GM19372 (cell line): Measurements from ENCODE around the gene PCDH9.

Source experiments
- ATAC-seq: cut with Tn5 transposase; IDR thresholded peaks from one replicate; pipeline ENCODE4 v1.9.1; 2021; ENCODE audit warnings: mild to moderate bottlenecking, low read depth, moderate library complexity; ENCODE audit not compliant: unreplicated experiment

Gene PCDH9

DNA sequence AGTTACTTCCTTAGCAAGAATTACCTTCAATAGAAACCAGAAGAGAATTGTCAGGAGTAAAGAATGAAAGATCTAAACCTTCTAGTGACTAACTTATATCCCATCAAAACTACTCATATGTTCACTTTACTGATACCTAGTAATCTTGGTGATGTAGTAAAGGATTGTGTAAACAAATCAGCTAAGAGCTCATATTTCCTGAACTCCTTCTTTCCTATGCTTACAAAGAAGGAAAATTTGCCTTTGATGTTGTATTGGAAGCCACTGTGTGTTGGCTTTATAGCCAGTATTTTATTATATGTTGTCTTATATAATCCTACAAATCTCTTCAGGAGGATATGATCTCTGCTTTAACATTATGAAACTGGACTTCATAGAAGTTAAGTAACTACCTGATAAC lies 671.0 kb downstream of the PCDH9 start:
- no peak for ATAC-seq

GRCh38 chr13:66558506-66558905 lies 671.6 kb downstream of the PCDH9 start:
- ATAC-seq = no peak

DNA sequence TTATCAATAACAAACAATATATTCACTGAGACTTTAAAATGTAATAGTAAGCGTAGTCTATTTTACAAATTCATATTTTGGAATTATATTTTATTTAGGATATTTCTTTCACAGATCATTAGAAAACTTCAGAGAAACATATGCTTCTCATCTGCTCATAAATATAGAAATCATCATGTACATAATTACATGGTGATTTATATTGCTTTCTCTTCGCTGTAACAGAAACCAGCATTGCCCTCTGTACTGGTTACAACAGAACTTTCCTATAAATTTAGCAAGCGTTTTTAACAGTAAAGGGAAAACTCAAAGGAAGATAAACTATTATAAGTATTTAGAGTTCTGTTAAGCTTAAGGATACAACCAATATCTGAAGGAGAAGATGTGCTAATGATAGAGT lies 672.8 kb downstream of the PCDH9 start:
- no peak for ATAC-seq

DNA sequence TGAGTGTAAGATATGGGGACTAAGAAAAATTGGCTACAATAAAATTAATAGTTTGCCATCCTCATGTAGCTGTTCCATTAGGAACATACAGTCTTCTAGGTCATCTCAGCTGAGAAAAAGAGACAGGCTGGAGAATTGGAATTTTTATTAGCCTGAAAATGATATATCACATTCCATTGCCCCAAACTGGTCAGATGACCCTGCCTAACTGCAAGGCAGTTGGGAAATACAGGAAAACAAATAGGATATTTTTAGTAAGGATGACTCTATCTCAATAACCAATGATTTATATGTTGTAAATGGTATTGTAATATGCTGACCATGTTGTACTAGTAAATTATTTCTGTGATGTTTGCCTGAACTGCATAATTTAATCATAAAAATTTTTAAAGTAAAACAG lies 673.8 kb downstream of the PCDH9 start:
- no peak for ATAC-seq

- no peak for ATAC-seq
Measured at GRCh38 chr13:66553391-66553790, 676.7 kb downstream of the PCDH9 start.

DNA sequence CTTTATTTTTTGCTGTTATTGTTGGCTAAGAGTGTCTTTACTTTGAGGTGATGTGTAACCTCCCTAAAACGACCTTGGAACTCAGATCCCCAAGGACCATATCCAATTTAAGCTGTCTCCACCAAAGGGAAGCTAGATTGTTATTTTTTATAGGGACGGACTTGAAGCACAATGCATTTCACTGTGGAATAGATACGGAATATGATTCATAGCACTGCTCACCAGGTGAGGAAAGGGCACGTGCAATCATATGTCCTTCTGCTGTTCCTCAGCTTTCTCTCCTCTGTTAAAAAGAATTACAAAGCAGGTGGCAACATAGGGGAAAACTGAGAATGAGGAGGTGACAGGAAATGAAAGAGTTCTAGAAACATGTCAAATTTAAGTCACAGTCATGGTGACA lies 679.0 kb downstream of the PCDH9 start:
- no peak for ATAC-seq

- ATAC-seq = no peak
Measured at GRCh38 chr13:66547685-66548084, 682.5 kb downstream of the PCDH9 start.

DNA sequence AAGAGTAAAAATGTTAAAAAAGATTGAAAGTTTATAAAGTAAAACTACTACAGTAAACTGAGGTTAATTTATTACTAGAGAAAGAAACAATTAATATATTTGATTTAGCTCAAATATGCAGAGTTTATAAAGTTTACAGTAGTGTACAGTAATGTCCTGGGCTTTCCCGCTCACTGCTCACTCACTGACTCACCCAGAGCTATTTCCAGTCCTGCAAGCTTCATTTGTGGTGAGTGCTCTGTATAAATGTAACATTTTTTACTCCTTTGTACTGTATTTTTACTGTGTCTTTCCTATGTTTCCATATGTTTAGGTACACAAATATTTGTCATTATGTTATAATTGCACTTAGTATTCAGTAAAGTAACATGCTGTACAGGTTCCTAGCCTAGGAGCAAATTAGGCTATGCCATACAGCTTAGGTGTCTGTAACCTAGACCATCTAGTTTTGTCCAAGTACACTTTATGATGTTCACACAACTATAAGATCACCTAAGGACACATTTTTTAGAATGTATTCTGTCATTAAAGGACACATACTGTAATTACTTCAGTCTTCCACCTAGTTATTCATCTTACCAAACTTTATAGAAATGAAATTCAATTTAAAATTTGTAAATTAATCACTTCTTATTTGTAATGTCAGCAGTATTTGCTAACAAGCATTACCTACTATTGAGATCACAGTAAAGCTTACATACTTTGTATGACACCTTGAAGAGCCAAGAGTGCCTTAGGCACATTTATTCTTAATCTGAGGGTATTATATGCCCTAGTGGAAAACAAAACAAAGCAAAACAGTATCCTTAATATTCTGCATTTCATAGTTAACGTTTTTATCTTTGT lies 683.4 kb downstream of the PCDH9 start:
- ATAC-seq = no peak

GRCh38 chr13:66543780-66544179 lies 686.4 kb downstream of the PCDH9 start:
- no peak for ATAC-seq

DNA sequence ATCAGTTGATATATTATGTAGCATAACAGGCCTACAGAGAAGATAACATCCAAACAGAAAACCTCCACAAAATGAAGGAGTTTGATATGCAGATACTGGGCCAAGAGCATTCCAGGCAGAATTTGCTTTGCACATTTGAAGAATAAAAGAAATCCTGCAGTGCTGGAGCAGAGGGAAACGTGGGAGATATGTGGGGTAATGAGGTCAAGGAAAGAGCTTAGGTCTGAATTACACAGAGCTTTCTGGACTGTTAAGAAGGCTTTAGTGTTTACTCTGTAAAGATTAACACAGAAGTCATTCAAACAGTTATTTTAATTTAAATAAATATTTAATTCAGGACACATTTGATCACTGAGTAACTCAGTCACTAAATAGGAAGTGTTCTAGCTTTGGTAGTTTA lies 692.7 kb downstream of the PCDH9 start:
- ATAC-seq = no peak

DNA sequence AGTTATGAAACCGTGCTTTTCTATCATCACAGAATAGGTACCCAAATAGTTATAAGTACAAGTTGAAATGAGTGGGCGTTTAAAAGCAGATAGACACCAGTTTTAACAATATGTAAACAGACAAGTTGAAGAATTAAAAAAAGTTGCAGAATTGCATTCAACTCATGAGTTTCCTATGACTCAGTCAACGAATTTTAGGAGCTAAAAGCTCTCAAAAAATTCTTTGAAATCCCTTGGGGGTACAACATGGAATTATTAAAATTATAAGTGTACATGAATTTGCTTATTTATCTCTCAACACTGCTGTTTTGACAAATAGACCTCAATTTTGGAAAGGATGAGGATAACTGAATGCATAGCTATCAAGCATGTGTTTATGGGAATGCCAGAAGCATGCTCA lies 693.4 kb downstream of the PCDH9 start:
- ATAC-seq = no peak

- no peak for ATAC-seq
Measured at GRCh38 chr13:66534561-66534960, 695.6 kb downstream of the PCDH9 start.

GRCh38 chr13:66532845-66533244 lies 697.3 kb downstream of the PCDH9 start:
- no peak for ATAC-seq

- no peak for ATAC-seq
Measured at GRCh38 chr13:66532146-66532545, 698.0 kb downstream of the PCDH9 start.

- ATAC-seq = no peak
Measured at GRCh38 chr13:66530686-66531085, 699.5 kb downstream of the PCDH9 start.

- ATAC-seq = no peak
Measured at GRCh38 chr13:66530158-66530557, 700.0 kb downstream of the PCDH9 start.

DNA sequence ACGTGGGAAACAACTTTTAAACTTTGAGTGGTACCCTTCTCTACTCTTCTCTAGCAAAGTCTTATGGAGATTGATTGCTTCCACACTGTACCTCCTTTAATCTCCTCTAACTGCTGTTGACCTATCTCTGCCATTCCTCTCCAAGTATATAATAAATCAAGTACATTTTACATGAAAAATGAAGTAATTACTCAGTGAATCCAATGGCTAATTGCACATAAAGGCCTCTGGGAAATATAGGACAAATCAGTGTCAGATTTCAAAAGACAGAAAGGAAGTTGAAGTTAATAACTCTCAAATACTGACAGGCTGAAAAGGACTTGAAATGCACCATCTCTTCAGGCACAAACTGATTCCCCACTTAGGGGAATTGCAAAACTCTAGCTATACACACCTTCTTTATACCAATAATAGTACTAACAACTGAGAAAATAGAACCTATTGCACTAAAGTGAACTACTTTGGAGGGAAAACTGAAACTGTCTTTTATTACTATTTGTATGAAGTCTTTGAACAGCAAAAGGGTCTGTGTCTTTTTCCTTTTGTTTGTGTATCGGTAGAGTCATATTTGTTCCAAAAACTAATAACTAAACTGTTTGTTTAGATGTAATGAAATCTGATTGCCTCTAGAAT lies 701.1 kb downstream of the PCDH9 start:
- ATAC-seq = no peak

DNA sequence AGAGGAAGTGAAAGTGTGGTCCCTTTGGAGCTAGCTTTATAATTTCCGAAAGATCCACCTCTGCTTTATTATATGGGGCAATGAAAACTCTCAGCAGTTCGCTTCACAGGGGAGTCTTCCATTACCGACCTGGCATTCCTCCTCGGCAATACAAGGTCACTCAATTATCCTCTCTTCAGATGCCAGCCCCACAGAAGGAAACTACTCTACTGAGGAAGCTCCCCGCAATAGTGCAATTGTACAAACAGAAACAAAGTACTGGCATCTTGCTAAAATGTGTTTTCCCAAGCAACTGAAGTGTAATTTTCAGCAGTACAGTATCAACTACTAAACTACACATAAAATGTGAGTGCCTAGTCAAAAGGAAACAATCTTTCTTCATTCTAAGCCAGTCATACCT lies 702.0 kb downstream of the PCDH9 start:
- ATAC-seq = no peak

- no peak for ATAC-seq
Measured at GRCh38 chr13:66520511-66521355, 709.4 kb downstream of the PCDH9 start.

GRCh38 chr13:66519259-66519658 lies 710.9 kb downstream of the PCDH9 start:
- ATAC-seq = no peak

DNA sequence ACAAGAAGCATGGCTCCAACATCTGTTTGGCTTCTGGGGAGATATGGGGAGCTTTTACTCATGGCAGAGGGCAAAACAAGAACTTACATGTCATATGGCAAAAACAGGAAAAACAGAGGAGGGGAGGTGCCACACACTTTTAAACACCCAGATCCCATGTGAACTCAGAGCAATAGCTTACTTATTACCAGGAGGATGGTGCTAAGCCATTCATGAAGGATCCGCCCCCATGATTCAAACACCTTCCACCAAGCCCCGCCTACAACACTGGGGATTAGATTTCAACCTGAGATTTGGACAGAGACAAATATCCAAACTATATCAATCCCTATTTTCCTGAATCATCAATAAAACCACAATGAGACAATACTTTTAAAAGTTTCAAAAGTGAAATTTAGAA lies 712.1 kb downstream of the PCDH9 start:
- no peak for ATAC-seq
